ENCODE data around the gene SLC6A13. TPM values are rescaled to one million over a fixed set of nuclear protein-coding genes. Genes with fewer than 3 reads are reported as not detected.
A peak's percentile ranks its signal among the peaks of the same experiment; 100 is the strongest.
"Not testable (repeated sequence)": the region's sequence is repeated elsewhere in the genome, so short reads cannot be mapped to it uniquely, and the experiment has no call there.

Gene SLC6A13
- total RNA-seq, 4 donors from 2014 or later = 0.80 to 4.9 (median 1.7) TPM; not detected in 1

GRCh38 chr12:189622-189962 is 73.0 kb downstream of the SLC6A13 start:
- H3K27me3 ChIP-seq = no peaks in the 10 kb centered on the region
- no peak overlapping the region for H3K27ac ChIP-seq
- no peak for DNase-seq
- TF ChIP-seq POLR2A (IDR thresholded peaks at IDR 0.05) (no peak), CTCF (IDR thresholded peaks at IDR 0.05) (no peak)
- H3K9me3 ChIP-seq = no peaks in the 10 kb centered on the region
- H3K4me3 ChIP-seq = no peak overlapping the region
- no peaks in the 10 kb centered on the region for H3K36me3 ChIP-seq
- peaks cover 0 to 10% (median 3%) of the 10 kb centered on the region in 4 donors for H3K4me1 ChIP-seq

GRCh38 chr12:188910-189621 is 73.6 kb downstream of the SLC6A13 start:
- Histone ChIP-seq H3K27me3 (no peaks in the 10 kb centered on the region), H3K36me3 (no peaks in the 10 kb centered on the region), H3K27ac (no peak overlapping the region), H3K4me1 (peaks cover 0 to 10% (median 3%) of the 10 kb centered on the region in 4 donors), H3K9me3 (no peaks in the 10 kb centered on the region), H3K4me3 (peak overlapping the region; percentile 24 to 58 (median 49))
- TF ChIP-seq CTCF (IDR thresholded peaks at IDR 0.05) = peak; percentile 17 to 90 (median 68)
- no peak for TF ChIP-seq POLR2A (IDR thresholded peaks at IDR 0.05)
- DNase-seq = peak in 2 of 3 donors; percentile 68 to 69

GRCh38 chr12:187986-188909 is 74.4 kb downstream of the SLC6A13 start:
- Histone ChIP-seq H3K4me1 (peaks cover 0 to 10% (median 3%) of the 10 kb centered on the region in 4 donors), H3K4me3 (peak overlapping the region; percentile 24 to 58 (median 49))
- not testable (repeated sequence) for DNase-seq, H3K9me3 ChIP-seq, H3K36me3 ChIP-seq, H3K27me3 ChIP-seq, H3K27ac ChIP-seq

DNA sequence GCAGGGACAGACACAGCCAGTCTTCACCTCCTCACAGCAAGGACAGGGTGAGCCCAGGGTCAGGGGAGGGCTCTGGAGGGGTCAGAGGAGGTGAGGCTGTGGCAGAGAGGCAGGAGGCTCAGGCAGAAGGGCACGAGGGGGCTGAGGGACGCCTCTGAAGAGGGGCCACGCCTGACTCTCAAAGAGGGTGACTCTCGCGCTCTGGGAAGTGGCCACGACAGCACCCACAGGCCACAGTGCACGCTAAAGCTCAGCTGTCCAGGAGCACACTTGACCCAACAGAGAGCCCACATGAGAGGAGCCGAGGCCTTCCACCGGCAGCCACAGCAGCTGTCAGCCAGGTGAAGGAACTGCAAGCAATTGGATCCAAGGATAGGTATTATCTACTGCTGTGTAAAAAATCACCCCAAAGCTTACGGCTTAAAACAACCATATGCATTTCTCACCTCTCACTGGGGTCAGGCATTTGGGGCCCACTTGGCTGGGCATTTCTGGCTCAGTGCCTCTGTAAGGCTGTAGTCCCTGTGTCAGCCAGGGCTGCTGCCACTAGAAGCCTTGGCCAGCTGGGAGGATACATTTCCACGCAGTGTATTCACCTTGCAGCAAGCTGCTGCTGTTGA is 76.5 kb downstream of the SLC6A13 start:
- no peak for TF ChIP-seq POLR2A (IDR thresholded peaks at IDR 0.05)
- TF ChIP-seq CTCF (IDR thresholded peaks at IDR 0.05) = no peak
- Histone ChIP-seq H3K27ac (no peak overlapping the region), H3K9me3 (no peaks in the 10 kb centered on the region), H3K27me3 (no peaks in the 10 kb centered on the region), H3K36me3 (no peaks in the 10 kb centered on the region), H3K4me1 (peaks cover 0 to 10% (median 3%) of the 10 kb centered on the region in 4 donors), H3K4me3 (no peak overlapping the region)
- DNase-seq = no peak

- TF ChIP-seq POLR2A (IDR thresholded peaks at IDR 0.05) (no peak), CTCF (IDR thresholded peaks at IDR 0.05) (no peak)
- Histone ChIP-seq H3K36me3 (no peaks in the 10 kb centered on the region), H3K27ac (no peak overlapping the region), H3K9me3 (no peaks in the 10 kb centered on the region), H3K4me1 (peaks cover 0 to 10% (median 3%) of the 10 kb centered on the region in 4 donors), H3K4me3 (no peak overlapping the region), H3K27me3 (no peaks in the 10 kb centered on the region)
- DNase-seq = no peak
Measured at GRCh38 chr12:185576-185955, 77.1 kb downstream of the SLC6A13 start.

Data from Peyer's patch (tissue), 4 donors.